Measurements from ENCODE around the gene PPP6R2. TPM values are rescaled to one million over a fixed set of nuclear protein-coding genes. Genes with fewer than 3 reads are reported as not detected.
A peak's percentile ranks its signal among the peaks of the same experiment; 100 is the strongest.
"Not testable (repeated sequence)": the region's sequence is repeated elsewhere in the genome, so short reads cannot be mapped to it uniquely, and the experiment has no call there.

Gene PPP6R2
- total RNA-seq, 2 donors from 2014 or later = 61.1 to 100 TPM

- Mint-ChIP-seq H3K4me1 (ENCODE audit: low read depth in 2 of 2) (peaks cover 7 to 12% of the 10 kb centered on the region in 2 donors), H3K36me3 (no peaks in the 10 kb centered on the region), H3K27me3 (no peaks in the 10 kb centered on the region), H3K4me3 (no peak overlapping the region), H3K27ac (no peak overlapping the region), H3K9me3 (no peaks in the 10 kb centered on the region)
- ATAC-seq (no peak), DNase-seq (ENCODE audit: low spot score) (no peak)
Measured at GRCh38 chr22:50318356-50318697, 24.8 kb upstream of the PPP6R2 start.

DNA sequence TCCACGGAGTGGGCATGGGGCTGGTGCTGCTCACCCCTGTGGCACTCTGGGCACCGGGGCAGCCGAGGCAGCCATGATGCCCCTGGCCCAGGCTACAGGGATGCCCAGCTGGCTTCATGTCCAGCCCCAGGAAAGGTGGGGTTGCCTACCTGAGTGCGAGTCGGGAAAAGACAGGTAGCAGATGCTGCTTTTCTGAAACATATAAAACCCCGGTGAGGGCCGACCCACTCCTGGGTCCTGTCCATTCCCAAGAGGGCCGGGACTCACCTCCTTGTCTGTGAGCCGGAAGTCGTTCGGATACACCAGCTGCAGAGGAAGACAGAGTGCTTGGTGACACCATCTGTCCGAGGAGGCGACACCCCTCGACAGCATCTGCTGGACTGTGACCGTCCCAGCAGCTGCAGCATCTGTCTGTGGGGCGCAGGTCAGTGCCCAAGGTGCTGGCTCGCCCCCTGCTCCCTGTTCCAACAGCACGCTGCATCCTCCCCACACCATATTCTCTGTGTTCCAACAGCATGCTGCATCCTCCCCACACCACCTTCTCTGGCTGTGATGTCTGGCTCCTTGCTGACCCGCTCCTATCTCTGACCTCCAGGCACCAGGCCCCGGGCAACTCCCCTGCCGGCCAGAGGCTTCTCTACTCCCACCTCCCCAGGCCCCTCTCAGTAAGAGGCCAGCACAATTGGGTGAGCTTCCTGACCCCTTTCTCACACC is 24.3 kb upstream of the PPP6R2 start:
- Mint-ChIP-seq H3K36me3 (no peaks in the 10 kb centered on the region), H3K9me3 (no peaks in the 10 kb centered on the region), H3K27me3 (no peaks in the 10 kb centered on the region), H3K4me1 (ENCODE audit: low read depth in 2 of 2) (peaks cover 7 to 12% of the 10 kb centered on the region in 2 donors), H3K27ac (no peak overlapping the region), H3K4me3 (no peak overlapping the region)
- ATAC-seq (no peak), DNase-seq (ENCODE audit: low spot score) (peak; percentile 56)

GRCh38 chr22:50319503-50319951 is 23.6 kb upstream of the PPP6R2 start:
- no peaks in the 10 kb centered on the region for H3K27me3 Mint-ChIP-seq
- H3K9me3 Mint-ChIP-seq = no peaks in the 10 kb centered on the region

DNA sequence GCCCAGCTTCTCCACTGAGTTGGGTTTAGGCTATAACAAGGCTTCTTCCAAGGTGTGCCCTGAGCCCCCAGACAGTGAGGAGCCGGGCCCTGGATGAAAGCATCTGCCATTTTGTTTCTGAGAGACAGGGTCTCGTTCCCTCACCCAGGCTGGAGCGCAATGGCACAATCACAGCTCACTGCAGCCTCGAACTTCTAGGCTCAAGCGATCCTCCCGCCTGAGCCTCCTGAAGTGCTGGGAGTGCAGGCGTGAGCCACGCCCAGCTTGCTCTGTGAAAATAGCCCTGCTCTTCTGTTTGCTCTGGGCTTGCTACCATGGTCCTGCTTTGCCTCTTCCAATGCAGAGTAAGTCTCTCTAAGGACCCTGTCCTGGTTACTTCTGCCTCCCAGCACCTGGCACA is 23.0 kb upstream of the PPP6R2 start:
- no peak for ATAC-seq
- H3K27me3 Mint-ChIP-seq = no peaks in the 10 kb centered on the region
- peak; percentile 49 for DNase-seq (ENCODE audit: low spot score)
- no peak overlapping the region for H3K4me3 Mint-ChIP-seq
- H3K4me1 Mint-ChIP-seq (ENCODE audit: low read depth in 2 of 2) = peaks cover 0 to 4% of the 10 kb centered on the region in 2 donors
- no peaks in the 10 kb centered on the region for H3K36me3 Mint-ChIP-seq
- H3K27ac Mint-ChIP-seq = no peak overlapping the region
- no peaks in the 10 kb centered on the region for H3K9me3 Mint-ChIP-seq

More at GRCh38 chr22:50319503-50319951, 23.6 kb upstream of the PPP6R2 start:
- Mint-ChIP-seq H3K4me1 (ENCODE audit: low read depth in 2 of 2) (peaks cover 2 to 7% of the 10 kb centered on the region in 2 donors), H3K27ac (no peak overlapping the region), H3K4me3 (no peak overlapping the region), H3K36me3 (no peaks in the 10 kb centered on the region)
- ATAC-seq = no peak
- DNase-seq (ENCODE audit: low spot score) = peak; percentile 51

- DNase-seq (ENCODE audit: low spot score) (peak; percentile 53), ATAC-seq (no peak)
- no peaks in the 10 kb centered on the region for H3K36me3 Mint-ChIP-seq
- no peak overlapping the region for H3K27ac Mint-ChIP-seq
- no peak overlapping the region for H3K4me3 Mint-ChIP-seq
- H3K27me3 Mint-ChIP-seq = no peaks in the 10 kb centered on the region
- H3K9me3 Mint-ChIP-seq = no peaks in the 10 kb centered on the region
- peaks cover 2% of the 10 kb centered on the region in 2 donors for H3K4me1 Mint-ChIP-seq (ENCODE audit: low read depth in 2 of 2)
Measured at GRCh38 chr22:50320671-50321325, 22.3 kb upstream of the PPP6R2 start.

DNA sequence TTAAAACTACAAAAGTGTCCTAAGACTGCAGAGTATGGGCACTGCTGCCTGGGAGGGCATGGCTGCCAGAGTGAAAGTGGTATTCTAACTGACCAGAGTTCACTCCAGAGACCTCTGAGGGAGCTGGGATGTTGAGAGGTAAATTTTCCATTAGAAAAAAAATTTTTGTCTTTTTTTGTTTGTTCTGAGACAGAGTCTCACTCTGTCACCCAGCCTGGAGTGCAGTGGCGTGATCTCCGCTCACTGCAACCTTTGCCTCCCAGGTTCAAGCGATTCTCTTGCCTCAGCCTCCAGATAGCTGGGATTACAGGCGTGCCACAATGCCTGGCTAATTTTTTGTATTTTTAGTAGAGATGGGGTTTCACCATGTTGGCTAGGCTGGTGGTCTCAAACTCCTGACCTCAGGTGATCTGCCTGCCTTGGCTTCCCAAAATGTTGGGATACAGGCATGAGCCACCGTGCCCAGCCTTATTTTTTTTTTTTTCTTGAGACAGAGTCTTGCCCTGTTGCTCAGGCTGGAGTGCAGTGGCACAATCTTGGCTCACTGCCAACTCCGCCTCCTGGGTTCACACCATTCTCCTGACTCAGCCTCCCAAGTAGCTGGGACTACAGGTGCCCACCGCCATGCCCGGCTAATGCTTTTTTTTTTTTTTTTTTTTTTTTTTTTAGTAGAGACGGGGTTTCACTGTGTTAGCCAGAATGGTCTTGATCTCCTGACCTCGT is 20.6 kb upstream of the PPP6R2 start:
- H3K27me3 Mint-ChIP-seq; H3K9me3 Mint-ChIP-seq; DNase-seq (ENCODE audit: low spot score); H3K36me3 Mint-ChIP-seq; H3K27ac Mint-ChIP-seq; ATAC-seq; H3K4me3 Mint-ChIP-seq; H3K4me1 Mint-ChIP-seq (ENCODE audit: low read depth in 2 of 2): not testable (repeated sequence)

- Mint-ChIP-seq H3K9me3 (no peaks in the 10 kb centered on the region), H3K4me3 (no peak overlapping the region), H3K4me1 (ENCODE audit: low read depth in 2 of 2) (peaks cover 7 to 8% of the 10 kb centered on the region in 2 donors), H3K36me3 (no peaks in the 10 kb centered on the region), H3K27me3 (no peaks in the 10 kb centered on the region), H3K27ac (no peak overlapping the region)
- no peak for ATAC-seq
- DNase-seq (ENCODE audit: low spot score) = no peak
Measured at GRCh38 chr22:50323900-50324299, 19.2 kb upstream of the PPP6R2 start.

GRCh38 chr22:50325444-50326224 is 17.5 kb upstream of the PPP6R2 start:
- H3K9me3 Mint-ChIP-seq = no peaks in the 10 kb centered on the region
- H3K36me3 Mint-ChIP-seq = no peaks in the 10 kb centered on the region
- peak overlapping the region; percentile 30 to 48 for H3K27ac Mint-ChIP-seq
- H3K4me1 Mint-ChIP-seq (ENCODE audit: low read depth in 2 of 2) = peaks cover 7 to 11% of the 10 kb centered on the region in 2 donors
- ATAC-seq = no peak
- peak overlapping the region; percentile 73 for H3K4me3 Mint-ChIP-seq
- no peaks in the 10 kb centered on the region for H3K27me3 Mint-ChIP-seq
- no peak for DNase-seq (ENCODE audit: low spot score)

DNA sequence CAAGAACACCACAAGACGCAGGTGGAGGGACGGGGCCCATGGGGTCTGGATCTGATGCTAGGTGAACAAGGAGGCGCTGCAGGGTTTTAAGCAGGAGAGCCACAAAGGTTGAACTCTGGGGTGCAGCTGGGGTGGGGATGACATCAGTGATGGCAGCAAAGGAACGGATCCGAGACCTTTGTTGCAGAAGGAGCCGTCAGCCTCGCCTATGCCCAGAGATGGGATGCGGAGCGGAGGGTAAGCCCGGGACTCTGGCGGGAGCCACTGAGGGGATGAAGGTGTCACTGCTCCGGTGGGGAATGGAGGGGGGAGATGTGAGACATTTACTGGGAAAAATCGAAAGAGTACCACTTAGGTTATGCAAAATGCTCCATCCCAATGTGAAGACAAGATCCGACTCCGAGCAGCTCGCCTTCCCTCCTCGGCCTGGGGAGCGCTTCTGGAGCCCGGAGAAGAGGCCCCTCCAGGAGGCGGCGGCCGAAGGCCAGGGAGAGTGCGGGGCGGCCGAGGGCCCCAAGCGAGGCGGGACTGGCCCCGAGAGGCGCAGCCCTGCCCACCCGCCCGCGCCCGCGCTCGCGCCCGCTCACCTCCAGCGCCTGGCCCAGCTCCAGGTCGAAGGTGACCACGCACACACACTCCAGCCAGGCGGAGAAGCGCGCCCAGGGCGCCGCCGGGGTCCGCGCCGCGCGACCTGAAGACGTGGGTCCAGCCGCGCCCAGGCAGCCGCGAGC is 16.7 kb upstream of the PPP6R2 start:
- Mint-ChIP-seq H3K36me3 (no peaks in the 10 kb centered on the region), H3K27me3 (no peaks in the 10 kb centered on the region), H3K4me1 (ENCODE audit: low read depth in 2 of 2) (peaks cover 7 to 11% of the 10 kb centered on the region in 2 donors), H3K27ac (peak overlapping the region; percentile 30 to 48), H3K9me3 (no peaks in the 10 kb centered on the region), H3K4me3 (peak overlapping the region; percentile 73)
- ATAC-seq (no peak), DNase-seq (ENCODE audit: low spot score) (no peak)

DNA sequence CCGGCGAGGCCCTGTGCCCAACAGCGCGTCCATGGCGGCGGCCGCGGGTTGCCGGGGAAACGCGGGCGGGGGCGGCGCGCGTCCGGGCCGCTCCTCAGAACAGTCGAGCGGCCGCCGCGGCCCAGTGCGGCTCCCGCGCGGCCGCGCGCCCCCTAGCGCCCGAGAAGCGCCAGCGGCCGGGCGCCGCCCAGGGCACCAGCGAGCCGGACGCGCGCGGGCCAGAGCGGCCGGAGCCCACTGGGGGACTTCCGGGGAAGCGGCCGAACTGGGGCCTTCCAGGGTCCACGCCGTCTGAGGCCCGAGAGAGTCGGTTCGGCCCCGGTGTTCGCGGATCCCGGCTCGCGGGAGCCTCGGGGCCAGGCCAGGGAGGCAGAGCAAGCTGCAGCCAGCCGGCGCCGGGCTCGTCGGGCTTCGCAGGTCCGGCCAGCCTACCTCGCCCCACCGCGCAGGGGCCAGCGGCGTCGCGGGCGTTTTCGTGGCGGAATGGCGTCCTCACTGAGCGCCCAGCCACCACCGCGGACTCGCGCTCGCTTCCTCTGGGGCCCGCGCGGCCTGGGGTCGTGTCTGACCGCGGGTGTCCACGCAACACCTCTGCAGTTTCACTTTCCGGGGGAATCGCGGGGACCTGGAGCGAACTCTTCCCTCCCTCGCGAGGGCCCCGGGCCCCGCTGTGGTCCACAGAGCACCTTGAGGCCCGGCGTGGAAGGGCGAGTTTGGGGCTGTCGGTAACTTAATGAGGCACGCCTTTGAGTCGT is 16.0 kb upstream of the PPP6R2 start, which contains the start of gene DENND6B:
DENND6B (minus strand) TSS at position 57 of the 755 bp plus-strand sequence; CDS start at position 33, 24 bp downstream.
- peak within 1 kb of the TSS; percentile 37 to 54 for H3K27ac Mint-ChIP-seq
- H3K36me3 Mint-ChIP-seq = no peaks in the 10 kb centered on the region
- ATAC-seq (peak; percentile 97 to 98), DNase-seq (ENCODE audit: low spot score) (peak; percentile 87)
- H3K4me1 Mint-ChIP-seq (ENCODE audit: low read depth in 2 of 2) = peaks cover 7 to 11% of the 10 kb centered on the region in 2 donors
- no peaks in the 10 kb centered on the region for H3K9me3 Mint-ChIP-seq
- H3K4me3 Mint-ChIP-seq = peak within 1 kb of the TSS; percentile 80
- no peaks in the 10 kb centered on the region for H3K27me3 Mint-ChIP-seq

DNA sequence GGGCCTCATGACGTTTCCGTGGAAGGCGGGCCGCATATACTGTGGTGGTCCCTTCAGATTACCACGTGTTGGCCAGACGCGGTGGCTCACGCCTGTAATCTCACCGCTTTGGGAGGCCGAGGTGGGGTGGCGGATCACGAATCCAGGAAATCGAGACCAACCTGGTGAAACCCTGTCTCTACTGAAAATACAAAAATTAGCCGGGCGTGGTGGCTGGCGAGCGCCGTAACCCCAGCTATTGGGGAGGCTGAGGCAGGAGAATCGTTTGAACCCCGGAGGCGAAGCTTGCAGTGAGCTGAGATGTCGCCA is 15.5 kb upstream of the PPP6R2 start:
- H3K9me3 Mint-ChIP-seq = no peaks in the 10 kb centered on the region
- peak overlapping the region; percentile 80 for H3K4me3 Mint-ChIP-seq
- H3K4me1 Mint-ChIP-seq (ENCODE audit: low read depth in 2 of 2) = peaks cover 7 to 11% of the 10 kb centered on the region in 2 donors
- ATAC-seq = no peak
- no peaks in the 10 kb centered on the region for H3K27me3 Mint-ChIP-seq
- DNase-seq (ENCODE audit: low spot score) = no peak
- no peaks in the 10 kb centered on the region for H3K36me3 Mint-ChIP-seq
- H3K27ac Mint-ChIP-seq = peak overlapping the region; percentile 37 to 54

DNA sequence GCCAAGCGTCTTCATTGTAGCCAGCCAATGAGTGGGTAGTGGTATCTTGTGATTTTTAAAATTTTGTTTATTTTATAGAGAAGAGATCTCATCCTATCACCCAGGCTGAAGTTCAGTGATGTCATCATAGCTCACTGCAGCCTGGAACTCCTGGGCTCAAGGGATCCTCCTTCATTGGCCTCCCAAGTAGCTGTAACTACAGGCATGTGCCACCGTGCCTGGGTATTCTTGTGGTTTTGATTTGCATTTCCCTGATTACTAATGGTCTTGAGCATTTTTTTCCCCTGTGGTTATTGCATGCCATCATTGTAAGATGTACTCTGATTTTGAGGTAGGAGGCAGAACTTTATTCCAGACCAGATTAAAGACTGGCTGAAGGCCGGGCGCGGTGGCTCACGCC is 13.9 kb upstream of the PPP6R2 start:
- DNase-seq (ENCODE audit: low spot score) (no peak), ATAC-seq (no peak)

More for the DNA sequence above, 13.9 kb upstream of the PPP6R2 start:
- no peaks in the 10 kb centered on the region for H3K27me3 Mint-ChIP-seq
- peaks cover 7 to 11% of the 10 kb centered on the region in 2 donors for H3K4me1 Mint-ChIP-seq (ENCODE audit: low read depth in 2 of 2)
- H3K36me3 Mint-ChIP-seq = no peaks in the 10 kb centered on the region
- H3K4me3 Mint-ChIP-seq = no peak overlapping the region
- no peak overlapping the region for H3K27ac Mint-ChIP-seq
- no peaks in the 10 kb centered on the region for H3K9me3 Mint-ChIP-seq

All from natural killer cell treated with Interleukin-12 subunit alpha and Interleukin-12 subunit beta and Interleukin-15 and Interleukin-18, amount 100 ng/mL, for 72 hours (primary cell).